ENCODE data around the gene RNF34.
A peak's percentile ranks its signal among the peaks of the same experiment; 100 is the strongest.

RNF34 gene

GRCh38 chr12:121388421-121388981 is 11.4 kb upstream of the RNF34 start:
- DNase-seq (ENCODE audit: low read depth), result no peak

GRCh38 chr12:121390856-121391255 is 9.1 kb upstream of the RNF34 start:
- no peak for DNase-seq (ENCODE audit: low read depth)

GRCh38 chr12:121391619-121392324 is 8.1 kb upstream of the RNF34 start:
- DNase-seq (ENCODE audit: low read depth), result peak; percentile 4

GRCh38 chr12:121392325-121392716 is 7.6 kb upstream of the RNF34 start:
- DNase-seq (ENCODE audit: low read depth), result no peak

- no peak for DNase-seq (ENCODE audit: low read depth)
These were observed 2.4 kb upstream of the RNF34 start for GRCh38 chr12:121397521-121397920.

GRCh38 chr12:121398355-121398754 is 1.6 kb upstream of the RNF34 start:
- no peak for DNase-seq (ENCODE audit: low read depth)

- DNase-seq (ENCODE audit: low read depth), result peak; percentile 60
These were observed 618 bp downstream of the RNF34 start for GRCh38 chr12:121400332-121401139.

GRCh38 chr12:121403721-121404120 is 3.8 kb downstream of the RNF34 start:
- no peak for DNase-seq (ENCODE audit: low read depth)

- no peak for DNase-seq (ENCODE audit: low read depth)
These were observed 4.8 kb downstream of the RNF34 start for GRCh38 chr12:121404734-121405133.

GRCh38 chr12:121405211-121405610 is 5.3 kb downstream of the RNF34 start:
- no peak for DNase-seq (ENCODE audit: low read depth)

- DNase-seq (ENCODE audit: low read depth), result no peak
These were observed 14.0 kb downstream of the RNF34 start for GRCh38 chr12:121413917-121414316.

- DNase-seq (ENCODE audit: low read depth), result no peak
These were observed 17.9 kb downstream of the RNF34 start for GRCh38 chr12:121417847-121418246.

- no peak for DNase-seq (ENCODE audit: low read depth)
These were observed 20.2 kb downstream of the RNF34 start for GRCh38 chr12:121420109-121420508.

GRCh38 chr12:121423253-121423652 is 23.3 kb downstream of the RNF34 start:
- DNase-seq (ENCODE audit: low read depth), result no peak

GRCh38 chr12:121423682-121424623 is 24.0 kb downstream of the RNF34 start:
- no peak for DNase-seq (ENCODE audit: low read depth)

- DNase-seq (ENCODE audit: low read depth), result no peak
These were observed 24.7 kb downstream of the RNF34 start for GRCh38 chr12:121424624-121424975.

GRCh38 chr12:121427556-121428050 is 27.7 kb downstream of the RNF34 start:
- no peak for DNase-seq (ENCODE audit: low read depth)

GRCh38 chr12:121428883-121429282 is 29.0 kb downstream of the RNF34 start:
- DNase-seq (ENCODE audit: low read depth), result no peak

GRCh38 chr12:121430833-121431415 is 31.0 kb downstream of the RNF34 start:
- DNase-seq (ENCODE audit: low read depth), result no peak

- DNase-seq (ENCODE audit: low read depth), result no peak
These were observed 33.0 kb downstream of the RNF34 start for GRCh38 chr12:121432740-121433480.

- DNase-seq (ENCODE audit: low read depth), result no peak
These were observed 36.8 kb downstream of the RNF34 start for GRCh38 chr12:121436706-121437105.

All from activated T-cell treated with anti-CD3 and anti-CD28 coated beads for 24 hours (primary cell).